ENCODE results near the gene OXCT1. TPM values are rescaled to one million over a fixed set of nuclear protein-coding genes. Genes with fewer than 3 reads are reported as not detected.

The OXCT1 gene
- total RNA-seq, 1 donor from 2014 or later = 22.0 TPM

DNA sequence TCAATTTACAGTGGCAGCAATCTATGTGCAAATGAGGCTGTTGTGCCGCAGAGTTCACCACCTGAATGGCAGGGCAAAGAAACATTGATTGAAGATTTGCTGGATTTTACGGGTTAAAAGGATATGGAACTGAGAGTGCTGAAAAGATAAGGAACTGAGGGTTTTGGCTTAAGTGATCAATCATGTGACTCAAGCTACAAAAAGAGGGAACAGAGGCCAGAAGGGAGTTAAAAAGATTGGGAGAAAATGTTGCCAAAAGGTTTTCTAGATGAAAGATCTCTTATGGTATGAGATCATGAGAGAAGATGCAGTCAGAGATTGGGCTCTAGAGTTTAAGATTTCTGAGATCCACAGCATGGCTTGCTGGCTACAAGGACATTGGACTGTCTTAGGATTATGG lies 26.0 kb upstream of the OXCT1 start:
- DNase-seq (ENCODE audit: low read depth) = no peak
- no peak overlapping the region for H3K4me3 ChIP-seq (ENCODE audit: low read depth, low read length)
- TF ChIP-seq, protein P1, sequence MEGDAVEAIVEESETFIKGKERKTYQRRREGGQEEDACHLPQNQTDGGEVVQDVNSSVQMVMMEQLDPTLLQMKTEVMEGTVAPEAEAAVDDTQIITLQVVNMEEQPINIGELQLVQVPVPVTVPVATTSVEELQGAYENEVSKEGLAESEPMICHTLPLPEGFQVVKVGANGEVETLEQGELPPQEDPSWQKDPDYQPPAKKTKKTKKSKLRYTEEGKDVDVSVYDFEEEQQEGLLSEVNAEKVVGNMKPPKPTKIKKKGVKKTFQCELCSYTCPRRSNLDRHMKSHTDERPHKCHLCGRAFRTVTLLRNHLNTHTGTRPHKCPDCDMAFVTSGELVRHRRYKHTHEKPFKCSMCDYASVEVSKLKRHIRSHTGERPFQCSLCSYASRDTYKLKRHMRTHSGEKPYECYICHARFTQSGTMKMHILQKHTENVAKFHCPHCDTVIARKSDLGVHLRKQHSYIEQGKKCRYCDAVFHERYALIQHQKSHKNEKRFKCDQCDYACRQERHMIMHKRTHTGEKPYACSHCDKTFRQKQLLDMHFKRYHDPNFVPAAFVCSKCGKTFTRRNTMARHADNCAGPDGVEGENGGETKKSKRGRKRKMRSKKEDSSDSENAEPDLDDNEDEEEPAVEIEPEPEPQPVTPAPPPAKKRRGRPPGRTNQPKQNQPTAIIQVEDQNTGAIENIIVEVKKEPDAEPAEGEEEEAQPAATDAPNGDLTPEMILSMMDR (conservative IDR thresholded peaks at IDR 0.05; ENCODE audit: low read depth, low read length) = no peak

DNA sequence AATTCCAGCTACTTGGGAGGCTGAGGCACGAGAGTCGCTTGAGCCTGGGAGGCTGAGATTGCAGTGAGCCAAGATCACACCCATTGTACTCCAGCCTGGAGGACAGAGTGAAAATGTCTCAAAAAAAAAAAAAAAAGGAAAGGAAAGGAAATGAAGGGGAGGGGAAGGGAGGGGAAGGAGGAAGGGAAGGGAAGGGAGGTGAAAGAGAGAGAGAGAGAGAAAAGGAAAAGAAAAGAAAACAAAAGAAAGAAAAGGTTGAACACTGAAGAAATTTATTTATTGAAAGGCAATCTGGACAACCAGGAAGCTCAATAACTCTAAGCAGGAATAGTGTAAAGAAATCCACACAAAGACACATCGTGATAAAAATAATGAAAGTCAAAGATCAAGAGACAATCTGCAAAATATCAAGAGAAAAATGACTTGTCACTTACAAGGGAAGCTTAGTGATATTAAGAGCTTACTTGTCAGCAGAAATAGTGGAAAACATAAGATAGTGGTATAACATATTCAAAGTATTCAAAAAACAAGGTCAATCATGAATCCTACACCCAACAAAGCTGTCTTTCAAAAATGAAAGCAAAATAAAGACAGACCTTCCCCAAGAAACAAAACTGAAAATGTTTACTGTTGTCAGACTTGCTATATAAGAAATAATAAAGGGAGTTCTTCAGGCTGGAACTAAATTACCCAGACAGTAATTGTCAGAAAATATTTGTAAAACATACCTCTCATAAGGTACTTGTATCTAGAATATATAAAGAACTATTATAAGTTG lies 23.0 kb upstream of the OXCT1 start:
- TF ChIP-seq, protein P1 (conservative IDR thresholded peaks at IDR 0.05; ENCODE audit: low read depth, low read length) = no peak
- no peak for DNase-seq (ENCODE audit: low read depth)
- no peak overlapping the region for H3K4me3 ChIP-seq (ENCODE audit: low read depth, low read length)

DNA sequence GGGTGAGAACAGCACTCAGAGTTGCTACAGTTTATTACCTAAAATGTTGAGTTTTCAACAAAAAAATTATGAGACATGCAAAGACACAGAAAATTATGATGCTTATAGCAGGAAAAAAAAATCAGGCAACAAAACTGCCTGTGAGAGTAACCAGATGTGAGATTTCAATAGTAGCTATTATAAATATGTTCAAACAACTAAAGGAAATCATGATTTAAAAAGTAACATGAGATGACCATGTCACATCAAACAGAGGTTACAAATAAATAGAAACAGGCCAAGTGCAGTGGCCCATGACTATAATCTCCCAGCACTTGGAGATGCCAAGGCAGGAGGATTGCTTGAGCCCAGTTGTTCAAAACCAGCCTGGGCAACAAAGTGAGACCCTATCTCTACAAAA lies 21.8 kb upstream of the OXCT1 start:
- no peak for DNase-seq (ENCODE audit: low read depth)
- no peak overlapping the region for H3K4me3 ChIP-seq (ENCODE audit: low read depth, low read length)
- TF ChIP-seq, protein P1 (conservative IDR thresholded peaks at IDR 0.05; ENCODE audit: low read depth, low read length) = no peak

- no peak overlapping the region for H3K4me3 ChIP-seq (ENCODE audit: low read depth, low read length)
- TF ChIP-seq, protein P1 (conservative IDR thresholded peaks at IDR 0.05; ENCODE audit: low read depth, low read length) = no peak
- DNase-seq (ENCODE audit: low read depth) = no peak
Observed at GRCh38 chr5:41891066-41891707, 21.0 kb upstream of the OXCT1 start.

DNA sequence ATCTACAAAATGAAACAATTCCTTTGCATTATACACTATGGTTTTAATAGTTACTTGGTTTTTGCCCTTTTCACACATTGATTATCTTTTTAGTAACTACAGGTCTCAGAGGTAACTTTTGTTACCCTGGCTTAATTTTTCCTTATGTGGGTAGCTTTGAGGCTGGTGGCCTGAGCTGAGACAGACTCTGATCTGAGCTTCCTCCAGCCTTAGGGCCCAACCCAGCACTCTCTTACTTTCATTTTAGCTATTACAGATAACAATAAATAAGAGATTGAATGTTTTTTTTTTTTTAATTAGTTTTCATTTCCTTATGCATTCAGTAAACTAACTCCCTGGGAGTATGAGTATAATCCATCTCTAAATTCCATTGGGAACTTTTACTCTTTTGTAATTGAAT lies 15.1 kb upstream of the OXCT1 start:
- TF ChIP-seq, protein P1 (conservative IDR thresholded peaks at IDR 0.05; ENCODE audit: low read depth, low read length) = no peak
- no peak for DNase-seq (ENCODE audit: low read depth)
- no peak overlapping the region for H3K4me3 ChIP-seq (ENCODE audit: low read depth, low read length)

GRCh38 chr5:41883936-41884335 lies 13.7 kb upstream of the OXCT1 start:
- no peak for DNase-seq (ENCODE audit: low read depth)
- TF ChIP-seq, protein P1 (conservative IDR thresholded peaks at IDR 0.05; ENCODE audit: low read depth, low read length) = no peak
- H3K4me3 ChIP-seq (ENCODE audit: low read depth, low read length) = no peak overlapping the region

All from epithelial cell of proximal tubule (primary cell).